Peyer's patch (tissue), 4 donors: ENCODE measurements around the gene ABCA2.

ENCODE experiments used
- CTCF ChIP-seq, 6 experiments: fragments of 450-650 bp in 4 of 6; fragments of 200-600 bp in 2 of 6; sonication (generic) in 1 of 6; IDR thresholded peaks; one replicate each; pipeline ENCODE4 v1.5.1; 2017 to 2019; ENCODE audit warnings: antibody characterized with exemption in 6 of 6, mild to moderate bottlenecking in 3 of 6, moderate library complexity in 1 of 6
- POLR2A ChIP-seq, 2 donors: fragments of 450-650 bp; IDR thresholded peaks; one replicate each; pipeline ENCODE4 v1.5.1; 2017; ENCODE audit warnings: antibody characterized with exemption in 2 of 2, mild to moderate bottlenecking in 2 of 2, moderate library complexity in 2 of 2

- TF ChIP-seq CTCF (IDR thresholded peaks at IDR 0.05) (no peak), POLR2A (IDR thresholded peaks at IDR 0.05) (no peak)
These were observed 65.3 kb downstream of the ABCA2 start for GRCh38 chr9:136962701-136963248.
